HG03060 (cell line): ENCODE measurements around the gene PTH2.

Source experiments
- ATAC-seq: cut with Tn5 transposase; IDR thresholded peaks from one replicate; pipeline ENCODE4 v1.9.1; 2021; ENCODE audit warnings: low read depth, moderate number of reproducible peaks; ENCODE audit not compliant: unreplicated experiment

The PTH2 gene

DNA sequence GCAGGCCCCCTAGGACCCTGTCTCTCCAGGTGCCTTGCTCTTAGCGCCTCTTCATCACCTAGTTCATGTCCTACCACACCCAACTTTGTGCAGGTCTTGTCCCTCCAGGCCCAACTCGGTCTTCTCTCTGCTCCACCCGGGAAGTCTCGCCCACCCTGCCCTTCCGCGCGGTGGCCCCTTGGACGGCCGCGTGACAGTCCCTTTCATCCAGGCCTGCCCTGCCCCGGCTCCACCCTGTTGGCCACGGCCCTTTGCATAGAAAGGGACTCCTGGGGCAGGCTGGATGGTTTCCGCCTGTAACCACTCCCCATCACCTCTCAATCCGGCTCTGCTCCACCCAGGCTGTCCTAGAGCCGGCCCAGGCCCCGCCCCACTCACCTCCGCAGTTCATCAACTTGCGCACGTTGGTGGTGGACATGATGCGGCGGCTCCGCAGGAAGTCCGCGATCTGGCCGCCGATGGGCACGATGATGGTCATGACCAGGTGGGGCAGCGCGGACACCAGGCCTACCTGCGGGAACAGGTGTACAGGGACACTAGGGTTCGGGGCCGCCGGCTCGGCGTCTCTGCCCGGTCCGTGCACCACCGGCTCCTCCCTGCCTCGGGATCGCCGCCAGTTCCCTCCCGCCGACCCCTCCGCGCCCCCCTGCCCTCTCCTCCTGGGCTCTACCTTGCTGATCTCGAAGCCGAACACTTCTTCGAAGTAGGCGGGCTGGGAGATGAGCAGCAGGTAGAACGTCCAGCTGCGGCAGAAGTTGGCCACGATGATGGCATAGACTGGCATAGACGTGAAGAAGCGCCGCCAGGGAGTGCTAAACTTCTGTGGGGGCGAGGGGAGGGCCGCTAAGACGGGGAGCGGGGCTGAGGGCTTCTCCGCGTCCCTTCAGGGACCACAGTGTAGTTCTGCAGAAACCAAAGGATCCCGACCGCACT is 9.2 kb upstream of the PTH2 start:
- no peak for ATAC-seq

DNA sequence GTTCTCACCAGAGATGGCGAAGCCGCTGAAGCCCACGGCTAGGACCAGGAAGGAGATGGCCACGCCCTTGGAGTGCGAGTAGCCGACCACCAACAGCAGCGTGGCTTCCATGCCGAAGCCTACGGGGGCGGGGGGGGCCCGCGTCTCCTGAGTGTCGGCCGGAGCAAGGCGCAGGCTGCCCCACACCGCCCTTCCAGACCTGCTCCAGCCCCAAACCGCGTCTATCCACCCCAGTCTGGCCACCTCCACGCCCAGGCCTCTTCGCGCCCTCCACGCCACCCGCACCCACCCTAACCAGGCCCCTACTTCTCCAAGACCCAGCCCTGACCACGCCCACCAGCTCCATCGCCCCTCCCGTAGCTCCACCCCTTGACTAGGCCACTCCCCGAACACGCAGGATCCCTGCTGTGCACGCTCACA is 8.1 kb upstream of the PTH2 start:
- no peak for ATAC-seq

DNA sequence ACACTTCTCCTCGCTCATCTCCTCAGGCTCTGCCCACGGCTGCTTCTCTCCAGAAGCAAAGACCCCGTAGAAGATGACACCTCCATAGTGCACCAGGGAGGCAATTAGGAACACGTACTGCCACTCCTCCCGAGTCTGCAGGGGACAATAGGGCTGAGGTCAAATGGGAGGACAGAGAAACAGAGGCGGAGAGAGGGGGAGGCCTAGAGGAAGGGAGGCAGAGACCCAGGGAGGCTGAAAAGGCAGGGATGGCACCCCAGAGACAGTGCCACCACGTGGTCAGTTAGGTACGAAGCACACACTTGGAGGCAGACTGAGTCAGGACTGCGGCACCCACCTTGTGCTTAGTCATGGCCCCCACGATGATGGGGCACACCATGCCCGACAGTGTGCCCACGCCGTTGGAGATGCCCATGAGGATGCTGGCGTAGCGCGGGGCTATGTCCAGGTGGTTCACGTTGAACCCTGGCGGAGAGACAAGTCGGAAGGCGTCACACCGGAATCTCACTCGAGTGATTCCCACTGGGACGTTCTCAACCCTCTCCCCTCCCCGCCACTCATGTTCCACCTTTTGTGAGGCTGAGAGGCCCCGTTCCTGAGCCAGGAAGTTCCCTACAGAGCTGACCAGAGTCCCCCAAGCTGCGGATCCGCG is 7.6 kb upstream of the PTH2 start:
- ATAC-seq, result no peak

DNA sequence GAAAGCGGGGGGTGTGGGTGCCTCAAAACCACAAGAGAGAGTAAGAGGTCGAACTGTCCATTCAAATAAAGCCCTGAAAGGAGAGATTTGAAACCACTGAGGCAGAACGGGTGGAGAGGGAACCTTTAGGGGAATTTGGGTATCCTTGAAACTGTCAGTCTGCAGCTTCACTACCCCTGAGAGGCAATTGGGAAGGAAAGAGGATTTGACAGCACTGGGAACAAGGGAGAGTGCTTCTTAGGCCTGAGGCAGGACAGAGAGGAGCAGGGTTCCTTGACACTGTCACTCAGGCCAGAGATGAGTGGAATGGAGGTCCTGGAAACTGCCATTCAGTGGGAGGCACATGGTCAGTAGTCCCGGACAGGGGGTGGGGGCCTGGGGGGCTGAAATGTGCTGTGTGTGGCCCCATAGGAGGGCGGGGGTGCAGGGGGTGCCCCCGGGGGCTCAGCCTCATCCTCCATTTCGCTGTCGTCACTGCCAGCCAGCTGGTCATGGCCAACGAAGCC is 7.0 kb upstream of the PTH2 start:
- ATAC-seq, result no peak

DNA sequence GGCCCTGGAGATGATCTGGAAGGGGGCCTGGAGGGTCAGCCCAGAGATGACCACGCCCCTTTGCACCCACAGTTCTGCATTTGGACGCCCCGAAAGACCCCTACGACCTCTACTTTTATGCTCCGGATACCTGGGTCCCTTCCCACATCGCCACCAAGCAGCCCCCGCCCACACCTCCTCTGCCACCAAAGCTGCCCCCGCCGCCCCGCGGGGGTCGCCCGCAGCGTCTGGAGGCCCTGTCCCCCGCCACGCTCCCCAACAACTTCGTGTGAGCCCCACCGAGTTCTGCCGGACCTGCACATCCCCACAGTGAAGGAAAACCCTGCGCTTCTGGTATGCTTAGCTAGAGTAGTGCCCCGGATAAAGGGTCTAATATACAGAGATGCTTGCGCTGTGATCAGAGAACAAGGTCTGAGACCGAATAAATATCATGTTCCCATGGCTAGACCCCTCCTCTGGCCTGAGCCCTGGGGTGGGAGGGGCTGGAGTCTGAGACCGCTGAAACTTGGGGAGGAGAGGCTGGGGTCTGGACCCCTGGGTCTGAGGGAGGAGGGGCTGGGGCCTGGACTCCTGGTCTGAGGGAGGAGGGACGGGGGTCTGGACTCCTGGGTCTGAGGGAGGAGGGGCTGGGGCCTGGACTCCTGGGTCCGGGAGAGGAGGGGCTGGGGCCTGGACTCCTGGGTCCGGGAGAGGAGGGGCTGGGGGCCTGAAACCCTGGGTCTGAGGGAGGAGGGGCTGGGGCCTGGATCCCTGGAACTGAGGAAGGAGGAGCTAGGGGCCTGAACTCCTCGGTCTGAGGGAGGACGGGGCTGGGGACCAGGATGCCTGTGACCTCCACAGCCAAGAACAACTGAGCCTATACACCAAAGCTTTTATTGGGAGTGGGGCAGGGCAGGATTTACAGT is 5.6 kb upstream of the PTH2 start:
- no peak for ATAC-seq

DNA sequence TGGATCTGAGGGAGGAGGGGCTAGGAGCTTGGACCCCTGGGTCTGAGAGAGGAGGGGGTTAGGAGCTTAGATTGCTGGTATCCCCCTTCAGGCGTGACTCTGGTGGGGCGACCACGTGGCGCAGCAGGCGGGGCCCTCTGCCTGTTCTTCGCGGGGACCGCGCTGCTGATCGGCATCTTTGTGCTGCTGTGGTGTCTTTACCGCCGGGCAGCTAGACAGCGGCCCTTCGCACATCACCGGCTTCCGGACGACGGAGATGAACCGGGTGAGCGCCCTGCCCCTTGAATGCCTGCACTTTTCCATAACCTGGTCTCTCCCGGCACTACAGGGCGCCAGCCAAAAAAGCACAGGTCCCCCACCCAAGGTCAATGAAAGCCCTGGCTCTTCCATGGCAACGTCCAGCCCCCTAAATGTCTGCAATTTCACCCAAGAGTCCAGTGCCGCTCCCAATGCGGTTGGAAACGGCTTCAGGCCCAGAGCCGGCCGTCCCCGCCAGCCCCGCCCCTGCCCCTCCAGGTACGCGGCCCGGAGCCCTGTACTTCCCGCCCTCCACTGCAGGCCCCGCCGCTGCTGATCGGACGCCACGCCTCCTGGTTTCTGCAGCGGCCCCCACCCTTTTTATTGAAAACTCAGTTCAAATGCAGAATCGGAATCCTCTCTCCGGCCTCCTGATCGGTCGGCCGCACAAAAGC is 4.8 kb upstream of the PTH2 start:
- ATAC-seq, result no peak

DNA sequence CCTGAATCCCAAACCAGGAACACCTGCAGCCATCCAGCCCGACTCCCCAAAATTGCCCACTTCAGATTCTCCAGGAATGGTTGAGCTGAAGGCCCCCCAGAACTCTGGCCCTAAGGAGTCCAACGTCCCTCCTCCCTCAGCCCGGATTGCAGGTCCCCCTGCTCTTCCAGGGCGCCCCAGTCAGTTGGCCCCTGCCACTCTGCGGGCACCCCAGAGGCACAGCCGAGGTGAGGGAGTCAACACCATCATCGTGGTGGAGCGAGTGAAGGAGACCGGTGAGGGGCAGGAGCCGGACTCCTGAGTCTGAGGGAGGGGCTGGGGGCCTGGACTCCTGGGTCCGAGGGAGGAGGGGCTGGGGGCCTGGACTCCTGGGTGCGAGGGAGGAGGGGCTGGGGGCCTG is 4.1 kb upstream of the PTH2 start:
- ATAC-seq, result no peak

DNA sequence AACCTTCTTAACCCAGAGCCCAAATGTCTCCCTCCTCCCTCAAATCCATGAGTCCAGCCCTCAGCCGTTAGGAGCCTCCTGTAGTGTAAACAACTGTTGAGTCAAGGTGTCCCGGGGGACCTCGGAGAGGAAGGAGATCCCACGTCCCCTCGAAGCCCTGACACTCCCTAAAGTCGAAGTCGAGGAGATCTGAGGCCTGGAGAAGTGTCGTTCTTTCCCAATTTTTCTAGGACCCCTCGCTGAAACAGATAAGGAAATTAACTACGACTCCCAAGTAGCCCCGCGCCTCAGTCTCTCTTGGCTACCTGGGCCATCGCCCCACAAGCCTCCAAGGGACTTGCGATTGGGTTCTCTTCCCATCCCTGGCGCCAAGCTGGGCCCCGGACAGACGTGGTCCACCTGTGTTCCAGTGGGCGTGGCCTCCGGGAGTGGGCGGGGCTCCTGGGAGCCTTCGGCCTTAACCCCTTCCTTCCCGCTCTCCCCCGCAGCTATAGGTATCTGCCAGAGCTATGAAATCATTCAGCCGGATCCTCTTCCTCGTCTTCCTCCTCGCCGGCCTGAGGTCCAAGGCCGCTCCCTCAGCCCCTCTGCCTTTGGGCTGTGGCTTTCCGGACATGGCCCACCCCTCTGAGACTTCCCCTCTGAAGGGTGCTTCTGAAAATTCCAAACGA is 2.8 kb upstream of the PTH2 start:
- ATAC-seq, result no peak

DNA sequence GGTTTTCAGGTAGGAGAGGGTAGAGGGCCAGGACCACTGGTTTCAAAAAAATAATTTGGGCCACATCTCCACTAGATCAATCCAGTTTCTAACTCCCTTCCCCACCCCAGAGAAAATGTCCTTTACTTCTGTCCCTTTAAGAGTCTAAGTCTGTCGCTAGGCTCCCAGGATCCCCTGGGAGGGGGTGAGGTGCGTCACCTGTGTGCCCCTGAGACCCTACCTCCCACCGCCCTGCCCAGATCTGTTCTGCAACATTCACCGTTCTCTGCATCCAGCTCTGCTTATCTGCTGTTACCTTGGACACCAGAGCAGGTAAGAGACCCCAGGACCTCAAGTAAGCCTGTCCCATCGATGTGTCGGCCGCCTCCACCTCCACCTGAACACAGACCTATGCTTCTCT is 1.9 kb upstream of the PTH2 start, which contains the start of gene GFY:
TSS of gene GFY (plus strand) at position 211 of the 400 bp plus-strand sequence. CDS start 1,043 bp downstream, outside the sequence.
- ATAC-seq, result no peak

DNA sequence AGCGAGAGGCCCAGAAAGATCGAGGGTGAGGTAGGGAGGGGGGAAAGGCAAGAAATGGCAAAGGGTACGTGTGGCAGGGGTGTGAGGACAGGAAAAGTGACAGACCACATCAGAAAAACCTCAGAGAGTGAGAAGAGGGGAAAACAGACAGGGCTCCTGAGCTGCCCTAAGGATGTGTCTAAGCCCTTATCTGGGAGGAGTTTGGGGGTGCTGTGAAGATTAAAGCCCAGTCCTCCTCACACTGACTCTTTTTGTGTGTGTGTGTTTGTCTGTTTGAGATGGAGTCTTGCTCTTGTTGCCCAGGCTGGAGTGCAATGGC is 703 bp upstream of the PTH2 start:
- no peak for ATAC-seq

DNA sequence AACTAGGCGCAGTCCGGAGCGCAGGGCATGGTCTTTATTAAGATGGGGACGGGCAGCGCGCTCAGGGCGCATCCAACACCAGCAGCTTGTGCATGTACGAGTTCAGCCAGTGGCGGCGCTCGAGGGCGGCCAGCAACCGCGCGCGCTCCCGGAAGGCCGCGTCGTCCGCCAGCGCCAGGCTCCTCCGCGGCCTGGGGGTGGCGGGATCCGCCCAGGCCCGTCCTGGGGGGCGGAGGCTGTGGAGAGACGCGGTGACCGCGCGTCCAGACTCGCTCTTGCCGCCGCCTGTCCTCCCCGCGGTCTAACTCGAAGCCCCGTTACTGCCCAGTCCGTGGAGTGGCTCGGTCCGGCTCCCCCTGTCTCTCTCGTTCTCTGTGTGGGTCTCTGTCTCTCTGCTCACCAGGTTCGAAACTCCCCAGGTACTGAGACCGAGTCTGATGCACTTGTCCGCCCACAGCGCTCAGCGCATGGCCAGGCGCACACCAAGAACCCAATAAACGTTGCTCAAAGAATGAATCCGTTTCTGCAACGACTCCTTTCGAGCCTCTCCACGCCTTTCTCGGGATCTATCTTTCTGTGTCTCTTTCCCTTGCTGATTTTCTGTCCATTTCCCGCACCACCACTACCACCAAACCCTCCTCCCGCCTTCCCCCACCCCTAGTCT is 702 bp downstream of the PTH2 start:
- ATAC-seq, result no peak

DNA sequence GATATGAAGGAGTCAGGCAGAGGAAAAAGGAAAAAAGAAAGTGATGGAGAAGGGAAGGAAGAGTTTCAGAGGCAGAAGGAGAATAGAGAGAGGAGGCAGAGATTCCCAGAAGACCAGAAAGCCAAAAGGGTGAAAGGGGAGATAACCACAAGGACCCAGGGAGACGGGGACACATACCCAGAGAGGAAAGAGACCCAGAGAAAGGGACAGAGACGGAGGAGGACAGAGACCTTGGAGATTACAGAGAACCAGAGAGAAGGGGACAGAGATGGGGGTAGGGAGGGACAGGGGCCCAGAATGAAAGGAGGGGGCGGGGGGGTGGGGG is 1.4 kb downstream of the PTH2 start:
- ATAC-seq, result no peak

DNA sequence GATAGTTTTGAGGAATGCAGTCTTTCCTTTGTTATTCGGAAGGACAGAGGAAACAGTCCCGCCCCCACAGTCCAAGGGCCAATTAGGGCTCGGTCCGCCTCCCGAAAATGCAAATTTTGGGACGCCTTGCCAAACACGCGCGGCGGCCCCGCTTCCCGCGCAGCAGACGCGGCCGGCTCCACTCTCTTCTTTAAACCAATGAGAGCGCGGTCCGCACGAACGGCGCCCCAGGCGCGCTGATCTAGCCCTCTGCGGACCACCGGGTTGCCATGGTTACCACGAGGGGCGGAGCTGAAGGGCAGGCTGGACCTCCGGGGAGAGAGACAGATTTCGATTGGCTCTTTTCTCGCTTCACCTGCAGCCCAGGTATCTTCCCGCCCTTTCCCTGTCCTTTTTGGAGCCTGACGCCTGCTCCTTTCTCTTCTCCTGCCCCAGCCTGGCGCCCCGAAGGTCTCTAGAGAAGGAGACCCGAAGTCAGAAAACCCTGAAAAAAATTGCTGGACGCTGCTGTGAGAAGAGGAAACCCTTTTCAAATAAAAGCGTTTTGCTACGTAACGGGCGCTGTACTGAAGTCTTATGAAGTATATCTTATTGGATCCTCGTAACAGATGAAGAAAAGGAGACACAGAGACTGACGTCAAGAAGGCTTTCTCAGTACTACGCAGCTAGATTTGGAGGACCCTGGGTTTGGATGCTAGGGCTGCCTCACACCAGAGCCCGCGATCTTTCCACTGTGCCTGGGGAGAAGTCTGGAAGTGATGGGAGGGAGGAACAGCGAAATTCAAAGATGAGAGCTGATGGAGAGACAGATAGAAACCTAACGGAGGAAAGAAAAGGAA is 2.0 kb downstream of the PTH2 start:
- no peak for ATAC-seq

DNA sequence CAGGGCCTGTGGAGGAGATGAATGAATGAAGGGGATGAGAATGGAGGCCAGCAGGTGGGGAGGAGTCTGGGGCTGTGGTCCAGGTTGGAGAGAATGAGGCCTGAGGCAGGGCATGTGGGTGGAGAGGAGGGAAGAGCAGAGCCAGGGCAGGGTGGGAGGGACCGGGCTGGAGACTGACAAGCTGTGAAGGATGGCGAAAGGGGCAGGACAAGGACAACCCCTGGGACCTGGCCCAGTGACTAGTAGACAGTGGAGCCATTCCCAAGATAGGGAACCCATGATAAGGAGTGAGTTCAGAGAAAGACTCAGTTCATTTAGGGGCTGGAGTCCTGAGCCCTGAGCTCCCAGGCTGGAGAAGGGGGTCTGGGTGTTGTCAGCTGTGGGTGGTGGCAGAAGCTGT is 3.0 kb downstream of the PTH2 start:
- no peak for ATAC-seq

DNA sequence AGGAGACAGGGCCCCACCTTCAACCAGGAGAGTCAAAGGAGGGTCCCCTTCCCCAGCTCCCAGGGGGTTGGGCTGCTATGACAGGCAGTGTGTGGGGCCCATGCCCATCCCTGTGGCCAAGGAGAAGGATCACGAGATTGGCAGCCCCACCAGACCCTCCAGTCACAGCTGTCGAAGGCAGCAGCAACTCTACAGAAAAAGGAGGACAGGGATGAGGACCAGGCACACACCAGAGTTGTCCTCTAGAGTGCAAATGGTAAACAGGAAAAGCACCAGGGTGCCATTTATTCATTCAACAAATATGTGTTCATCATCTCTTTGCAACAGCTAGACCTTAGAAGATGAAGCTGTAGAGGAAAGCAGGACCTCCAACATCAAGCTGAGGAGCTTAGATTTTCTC is 4.1 kb downstream of the PTH2 start:
- no peak for ATAC-seq

DNA sequence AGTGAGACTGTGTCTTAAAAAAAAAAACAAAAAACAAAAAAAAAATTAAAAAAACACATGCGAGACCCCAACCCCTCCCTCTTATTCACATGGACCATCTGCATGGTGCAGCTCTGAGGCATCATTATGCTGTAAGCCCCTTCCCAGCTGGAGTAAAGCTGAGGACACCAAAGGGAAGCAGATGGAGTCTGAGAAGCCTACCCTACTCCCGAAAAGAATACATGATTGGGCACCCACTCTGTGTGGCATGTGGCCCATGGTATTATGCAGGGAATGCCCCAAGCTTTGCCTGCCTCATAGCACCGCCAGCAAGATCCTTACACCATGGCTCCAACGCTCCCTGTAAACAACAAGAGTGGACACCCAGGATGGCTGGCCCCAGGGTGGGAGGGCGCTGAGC is 4.7 kb downstream of the PTH2 start:
- ATAC-seq, result no peak

DNA sequence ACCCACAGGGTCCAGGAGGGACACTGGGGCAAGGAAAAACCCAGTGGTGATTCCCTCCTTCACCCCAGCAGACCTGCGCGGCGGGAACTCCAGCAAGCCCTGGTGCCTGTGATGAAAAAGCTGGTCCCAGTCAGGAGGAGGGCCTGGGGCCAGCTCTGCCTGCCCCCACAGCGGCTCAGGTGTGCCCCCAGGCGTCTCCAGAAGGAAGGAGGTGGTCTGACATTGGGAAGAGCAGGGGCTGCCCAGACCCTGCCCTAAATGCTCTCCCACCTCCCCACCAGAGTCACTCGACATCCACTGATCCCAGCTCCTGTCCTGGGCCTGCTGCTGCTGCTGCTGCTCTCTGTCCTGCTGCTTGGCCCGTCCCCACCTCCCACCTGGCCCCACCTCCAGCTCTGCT is 6.2 kb downstream of the PTH2 start:
- ATAC-seq, result no peak

DNA sequence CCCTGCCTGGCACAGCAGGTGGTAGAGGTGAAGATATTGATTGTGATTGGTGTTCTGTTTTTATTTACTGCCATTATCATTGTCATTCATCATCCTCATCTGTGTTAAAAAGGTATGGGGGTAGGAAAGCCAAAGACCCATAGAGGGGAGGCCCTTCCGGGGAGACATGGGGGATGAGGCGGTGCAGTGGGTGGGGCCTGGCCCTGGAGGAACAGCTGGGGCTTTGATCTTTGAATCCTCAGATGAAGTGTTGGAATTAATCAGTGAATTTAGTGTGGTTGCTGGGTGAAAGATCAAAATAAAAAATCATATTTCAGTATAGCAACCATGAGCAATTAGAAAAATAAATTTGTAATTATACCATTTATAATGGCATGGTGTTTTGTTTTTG is 7.4 kb downstream of the PTH2 start:
- ATAC-seq, result no peak
